ENCODE data around the gene PDZRN3. TPM values are rescaled to one million over a fixed set of nuclear protein-coding genes. Genes with fewer than 3 reads are reported as not detected.

The PDZRN3 gene
- total and polyA plus RNA-seq, 2 donors from 2014 or later: 9.5 to 13.2 TPM

DNA sequence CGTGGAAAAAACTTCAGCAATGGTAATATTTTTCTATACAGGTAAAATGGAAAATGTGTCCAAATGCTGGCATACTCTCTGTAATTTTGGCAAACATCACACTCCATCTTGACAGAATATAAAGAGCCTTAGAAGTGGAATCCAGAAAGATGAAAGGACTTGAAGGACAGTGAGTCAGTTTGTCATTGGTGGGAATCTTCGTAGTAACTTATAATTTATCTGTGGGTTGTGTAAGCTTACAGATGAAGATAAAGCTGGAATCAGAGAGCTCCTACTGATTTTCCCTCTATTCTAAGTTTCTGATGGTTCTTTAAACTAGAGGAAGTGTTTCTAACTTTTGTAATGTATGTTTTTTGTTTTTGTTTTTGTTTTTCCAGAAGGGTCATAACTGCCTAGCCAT is 8.7 kb upstream of the PDZRN3 start:
- H3K9ac ChIP-seq (ENCODE audit: low read length in 3 of 3): no peak overlapping the region
- no peaks in the 10 kb centered on the region for H3K36me3 ChIP-seq (ENCODE audit: control insufficient read depth in 2 of 3, insufficient read depth in 3 of 3, low read length in 3 of 3)
- no peak overlapping the region for H3K4me3 ChIP-seq (ENCODE audit: low read length in 3 of 3)
- no peak for DNase-seq
- TF ChIP-seq, protein P1, sequence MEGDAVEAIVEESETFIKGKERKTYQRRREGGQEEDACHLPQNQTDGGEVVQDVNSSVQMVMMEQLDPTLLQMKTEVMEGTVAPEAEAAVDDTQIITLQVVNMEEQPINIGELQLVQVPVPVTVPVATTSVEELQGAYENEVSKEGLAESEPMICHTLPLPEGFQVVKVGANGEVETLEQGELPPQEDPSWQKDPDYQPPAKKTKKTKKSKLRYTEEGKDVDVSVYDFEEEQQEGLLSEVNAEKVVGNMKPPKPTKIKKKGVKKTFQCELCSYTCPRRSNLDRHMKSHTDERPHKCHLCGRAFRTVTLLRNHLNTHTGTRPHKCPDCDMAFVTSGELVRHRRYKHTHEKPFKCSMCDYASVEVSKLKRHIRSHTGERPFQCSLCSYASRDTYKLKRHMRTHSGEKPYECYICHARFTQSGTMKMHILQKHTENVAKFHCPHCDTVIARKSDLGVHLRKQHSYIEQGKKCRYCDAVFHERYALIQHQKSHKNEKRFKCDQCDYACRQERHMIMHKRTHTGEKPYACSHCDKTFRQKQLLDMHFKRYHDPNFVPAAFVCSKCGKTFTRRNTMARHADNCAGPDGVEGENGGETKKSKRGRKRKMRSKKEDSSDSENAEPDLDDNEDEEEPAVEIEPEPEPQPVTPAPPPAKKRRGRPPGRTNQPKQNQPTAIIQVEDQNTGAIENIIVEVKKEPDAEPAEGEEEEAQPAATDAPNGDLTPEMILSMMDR (IDR thresholded peaks at IDR 0.05; ENCODE audit: borderline replicate concordance, extremely low read depth, insufficient read depth): no peak
- H3K4me1 ChIP-seq (ENCODE audit: control insufficient read depth in 2 of 3, insufficient read depth in 2 of 3, low read depth in 1 of 3, low read length in 3 of 3): no peaks in the 10 kb centered on the region
- H3K9me3 ChIP-seq (ENCODE audit: control insufficient read depth in 2 of 3, insufficient read depth in 1 of 3, low read length in 3 of 3): no peaks in the 10 kb centered on the region
- no peak overlapping the region for H3K27ac ChIP-seq (ENCODE audit: low read depth in 2 of 2, low read length in 2 of 2)
- FAIRE-seq: no peak
- intact Hi-C loops (cut with DNase I): no loop called here
- H3K27me3 ChIP-seq (ENCODE audit: control insufficient read depth, insufficient read depth, low read length): no peaks in the 10 kb centered on the region

DNA sequence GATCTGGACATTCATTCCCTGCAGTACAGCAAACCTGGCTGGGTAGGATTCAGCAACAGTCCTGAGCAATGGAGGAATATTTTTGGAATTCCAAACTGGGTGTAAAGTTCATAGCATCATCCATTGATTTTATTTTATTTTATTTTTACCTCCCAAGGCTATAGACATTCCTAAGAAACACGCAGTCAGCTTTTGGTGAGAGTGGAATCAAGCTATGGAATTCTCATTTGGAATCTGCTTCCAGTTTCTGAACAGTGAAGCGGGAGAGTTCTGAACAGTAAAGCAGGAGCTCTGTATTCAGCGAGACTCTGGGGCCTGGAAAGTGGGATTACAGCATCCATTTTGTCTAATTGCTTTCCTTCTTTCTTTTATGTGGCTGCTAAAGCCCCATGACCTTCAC is 1.4 kb upstream of the PDZRN3 start:
- intact Hi-C loops (cut with DNase I): no loop called here
- TF ChIP-seq, protein P1 (IDR thresholded peaks at IDR 0.05; ENCODE audit: borderline replicate concordance, extremely low read depth, insufficient read depth): no peak
- no peak for DNase-seq
- H3K27ac ChIP-seq (ENCODE audit: low read depth in 2 of 2, low read length in 2 of 2): no peak overlapping the region
- H3K4me3 ChIP-seq (ENCODE audit: low read length in 3 of 3): peak overlapping the region in 1 of 3 donors; percentile 79
- no peak overlapping the region for H3K9ac ChIP-seq (ENCODE audit: low read length in 3 of 3)
- peaks cover 0 to 13% (median 9%) of the 10 kb centered on the region in 3 donors for H3K4me1 ChIP-seq (ENCODE audit: control insufficient read depth in 2 of 3, insufficient read depth in 2 of 3, low read depth in 1 of 3, low read length in 3 of 3)
- H3K9me3 ChIP-seq (ENCODE audit: control insufficient read depth in 2 of 3, insufficient read depth in 1 of 3, low read length in 3 of 3): no peaks in the 10 kb centered on the region
- no peaks in the 10 kb centered on the region for H3K36me3 ChIP-seq (ENCODE audit: control insufficient read depth in 2 of 3, insufficient read depth in 3 of 3, low read length in 3 of 3)
- no peaks in the 10 kb centered on the region for H3K27me3 ChIP-seq (ENCODE audit: control insufficient read depth, insufficient read depth, low read length)
- FAIRE-seq: no peak

DNA sequence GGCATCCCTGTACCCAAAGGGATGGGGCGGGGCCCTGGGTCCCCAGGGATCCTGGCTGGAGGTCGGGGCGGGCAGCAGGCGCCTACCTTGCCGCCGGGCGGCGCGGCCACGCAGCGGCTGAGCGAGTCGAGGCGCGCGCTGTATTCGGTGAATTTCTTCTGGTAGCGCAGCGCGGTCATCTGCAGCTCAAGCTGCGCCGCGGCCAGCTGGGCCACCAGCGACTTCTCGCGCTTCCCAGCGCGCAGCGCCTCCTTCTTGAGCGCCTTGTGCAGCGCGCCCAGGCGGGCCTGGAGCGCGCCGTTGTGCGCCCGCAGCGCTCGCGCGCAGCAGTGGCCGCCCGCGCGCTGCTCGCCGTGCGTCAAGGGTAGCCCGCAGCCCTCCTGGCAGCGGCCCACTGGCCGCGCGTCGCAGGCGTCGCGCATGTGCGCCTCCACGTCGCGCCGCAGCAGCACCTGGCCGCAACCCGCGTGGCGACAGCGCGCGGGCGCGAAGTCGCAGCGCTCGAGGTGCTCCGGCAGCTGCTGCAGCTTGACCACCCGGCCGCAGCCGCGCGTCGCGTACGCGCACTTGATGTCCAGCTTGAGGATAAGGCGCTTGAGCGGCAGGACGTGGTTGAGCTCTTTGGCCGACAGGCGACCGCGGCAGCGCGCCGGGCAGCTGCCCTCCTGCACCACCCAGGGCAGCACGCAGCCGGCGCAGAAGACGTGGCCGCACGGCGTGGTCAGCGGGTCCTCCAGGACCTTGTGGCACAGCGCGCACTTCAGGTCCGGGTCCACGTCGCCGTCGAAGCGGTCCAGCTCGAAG is 522 bp downstream of the PDZRN3 start:
- H3K4me1 ChIP-seq (ENCODE audit: control insufficient read depth in 2 of 3, insufficient read depth in 2 of 3, low read depth in 1 of 3, low read length in 3 of 3): peaks cover 0 to 15% (median 9%) of the 10 kb centered on the region in 3 donors
- FAIRE-seq (no peak), DNase-seq (peak; percentile 71 to 91 (median 83))
- TF ChIP-seq, protein P1 (IDR thresholded peaks at IDR 0.05; ENCODE audit: borderline replicate concordance, extremely low read depth, insufficient read depth): peak; percentile 20
- H3K27ac ChIP-seq (ENCODE audit: low read depth in 2 of 2, low read length in 2 of 2): peak overlapping the region; percentile 61 to 72
- H3K4me3 ChIP-seq (ENCODE audit: low read length in 3 of 3): peak overlapping the region; percentile 42 to 85 (median 79)
- H3K9me3 ChIP-seq (ENCODE audit: control insufficient read depth in 2 of 3, insufficient read depth in 1 of 3, low read length in 3 of 3): no peaks in the 10 kb centered on the region
- H3K36me3 ChIP-seq (ENCODE audit: control insufficient read depth in 2 of 3, insufficient read depth in 3 of 3, low read length in 3 of 3): no peaks in the 10 kb centered on the region
- intact Hi-C loops (cut with DNase I): no loop called here
- H3K27me3 ChIP-seq (ENCODE audit: control insufficient read depth, insufficient read depth, low read length): no peaks in the 10 kb centered on the region
- H3K9ac ChIP-seq (ENCODE audit: low read length in 3 of 3): peak overlapping the region in 2 of 3 donors; percentile 54 to 68
